IMR-90 (cell line): Measurements from ENCODE around the gene GLO1. TPM values are rescaled to one million over a fixed set of nuclear protein-coding genes. Genes with fewer than 3 reads are reported as not detected.

Experiments
- ATAC-seq: fragments of 200-7000 bp; cut with Tn5 transposase; 2 replicates; pipeline ENCODE4 v1.9.1; 2020; ENCODE audit warnings: low read depth, mild to moderate bottlenecking, moderate library complexity
- BruUV-seq: library from RNA; stranded (reverse); fragments of 400-500 nt; replicated peaks from 2 replicates; lab custom pipeline; 2021; lab: Mats Ljungman, UMichigan
- CTCF ChIA-PET: fragments of 300-600 bp; formaldehyde crosslinking; extraction: SDS; loops from one replicate; lab custom pipeline; 2021; ENCODE audit warnings: antibody characterized with exemption; lab: Yijun Ruan, JAX
- POLR2A ChIA-PET: fragments of 300-600 bp; sonication (Branson Sonifier 250); formaldehyde crosslinking; loops from one replicate; lab custom pipeline; 2022; ENCODE audit warnings: antibody characterized with exemption; ENCODE audit not compliant: unreplicated experiment; lab: Charles Lee
- DNase-seq: peaks from one replicate; pipeline ENCODE4 v3.0.0; 2013
- H2AFZ ChIP-seq: replicated peaks from 2 replicates; pipeline ENCODE3; 2013; ENCODE audit warnings: low read length, mild to moderate bottlenecking; ENCODE audit not compliant: poor library complexity
- H2AK5ac ChIP-seq: 2 replicates; pipeline ENCODE4 v1.6.1; 2013; ENCODE audit warnings: low read depth, low read length, inconsistent platforms
- H2AK9ac ChIP-seq: replicated peaks from 2 replicates; pipeline ENCODE3; 2013; ENCODE audit warnings: mild to moderate bottlenecking, low read depth, low read length, moderate library complexity; ENCODE audit not compliant: poor library complexity
- H2BK120ac ChIP-seq: 2 replicates; pipeline ENCODE4 v1.6.1; 2013; ENCODE audit warnings: low read depth, low read length, inconsistent platforms
- H2BK15ac ChIP-seq: 3 replicates; pipeline ENCODE4 v1.6.1; 2013; ENCODE audit warnings: low read depth, low read length, inconsistent platforms
- H2BK20ac ChIP-seq: 2 replicates; pipeline ENCODE4 v1.6.1; 2013; ENCODE audit warnings: low read depth, mild to moderate bottlenecking, inconsistent platforms, low read length, moderate library complexity
- H2BK5ac ChIP-seq: 2 replicates; pipeline ENCODE4 v1.6.1; 2013; ENCODE audit warnings: mild to moderate bottlenecking, low read depth, low read length, inconsistent platforms; ENCODE audit not compliant: poor library complexity, severe bottlenecking
- H3K14ac ChIP-seq: replicated peaks from 2 replicates; pipeline ENCODE4 v1.6.1; 2013; ENCODE audit warnings: low read depth, low read length, inconsistent platforms
- H3K18ac ChIP-seq: 2 replicates; pipeline ENCODE4 v1.6.1; 2013; ENCODE audit warnings: low read depth, low read length, control low read depth
- H3K23ac ChIP-seq: 2 replicates; pipeline ENCODE4 v1.6.1; 2013; ENCODE audit warnings: low read depth, low read length, inconsistent platforms
- H3K27ac ChIP-seq: 2 replicates; pipeline ENCODE4 v1.5.1; 2013; ENCODE audit warnings: mild to moderate bottlenecking, control low read depth, low read length; ENCODE audit not compliant: insufficient read depth
- H3K27me3 ChIP-seq: 2 replicates; pipeline ENCODE4 v1.6.1; 2013; ENCODE audit warnings: low read length; ENCODE audit not compliant: control insufficient read depth, insufficient read depth
- H3K36me3 ChIP-seq: 2 replicates; pipeline ENCODE4 v1.6.1; 2013; ENCODE audit warnings: low read length, mixed read lengths; ENCODE audit not compliant: control insufficient read depth, insufficient read depth
- H3K4ac ChIP-seq: 2 replicates; pipeline ENCODE4 v1.6.1; 2013; ENCODE audit warnings: low read depth, low read length, inconsistent platforms
- H3K4me1 ChIP-seq: 2 replicates; pipeline ENCODE4 v1.6.1; 2013; ENCODE audit warnings: low read length, mixed read lengths; ENCODE audit not compliant: control insufficient read depth, insufficient read depth
- H3K4me2 ChIP-seq: 2 replicates; pipeline ENCODE4 v1.6.1; 2013; ENCODE audit warnings: low read depth, mild to moderate bottlenecking, control low read depth, low read length, moderate library complexity
- H3K4me3 ChIP-seq: 2 replicates; pipeline ENCODE4 v1.5.1; 2013; ENCODE audit warnings: low read depth, mild to moderate bottlenecking, control low read depth, low read length, moderate library complexity; ENCODE audit not compliant: insufficient read depth
- H3K56ac ChIP-seq: 2 replicates; pipeline ENCODE4 v1.6.1; 2013; ENCODE audit warnings: low read length, inconsistent platforms; ENCODE audit not compliant: insufficient read depth; ENCODE audit errors: extremely low read depth
- H3K79me1 ChIP-seq, 2 experiments: 2 replicates each; pipeline ENCODE4 v1.6.1; 2013; ENCODE audit warnings: low read length in 2 of 2, inconsistent platforms in 1 of 2, low read depth in 1 of 2
- H3K9ac ChIP-seq: 2 replicates; pipeline ENCODE4 v1.6.1; 2013; ENCODE audit warnings: low read depth, low read length, control low read depth
- H3K9me1 ChIP-seq: 2 replicates; pipeline ENCODE4 v1.6.1; 2013; ENCODE audit warnings: low read length, inconsistent platforms; ENCODE audit not compliant: insufficient read depth
- H3K9me3 ChIP-seq: 2 replicates; pipeline ENCODE4 v1.6.1; 2013; ENCODE audit warnings: low read length; ENCODE audit not compliant: control insufficient read depth, insufficient read depth
- H4K20me1 ChIP-seq: 2 replicates; pipeline ENCODE4 v1.6.1; 2013; ENCODE audit warnings: low read length, inconsistent platforms; ENCODE audit not compliant: insufficient read depth
- H4K5ac ChIP-seq: 2 replicates; pipeline ENCODE4 v1.6.1; 2013; ENCODE audit warnings: mild to moderate bottlenecking, low read depth, low read length, control low read depth
- H4K8ac ChIP-seq, 2 experiments: 2 replicates each; pipeline ENCODE4 v1.6.1; 2013; ENCODE audit warnings: low read depth in 2 of 2, low read length in 2 of 2, control low read depth in 1 of 2, inconsistent platforms in 1 of 2
- H4K91ac ChIP-seq: 2 replicates; pipeline ENCODE4 v1.6.1; 2013; ENCODE audit warnings: low read depth, low read length, inconsistent platforms; ENCODE audit not compliant: insufficient read depth
- BHLHE40 ChIP-seq: fragments of 150-350 bp; IDR thresholded peaks from 2 replicates; pipeline ENCODE4 v1.6.1; 2016; ENCODE audit warnings: mild to moderate bottlenecking, low read depth, low read length
- CEBPB ChIP-seq: IDR thresholded peaks from 2 replicates; pipeline ENCODE4 v1.6.1; 2012; ENCODE audit warnings: low read depth, low read length, improper control_type of control experiment
- CHD1 ChIP-seq: IDR thresholded peaks from 2 replicates; pipeline ENCODE4 v1.6.1; 2012; ENCODE audit warnings: low read depth, low read length, improper control_type of control experiment
- ELK1 ChIP-seq: fragments of 150-350 bp; IDR thresholded peaks from 2 replicates; pipeline ENCODE4 v1.6.1; 2016; ENCODE audit warnings: low read depth, mild to moderate bottlenecking, low read length, moderate library complexity, borderline replicate concordance
- FOS ChIP-seq: fragments of 150-350 bp; IDR thresholded peaks from 2 replicates; pipeline ENCODE4 v1.6.1; 2016; ENCODE audit warnings: low read depth, low read length
- MAFK ChIP-seq: IDR thresholded peaks from 2 replicates; pipeline ENCODE4 v1.6.1; 2012; ENCODE audit warnings: low read depth, low read length, improper control_type of control experiment
- MAZ ChIP-seq: IDR thresholded peaks from 2 replicates; pipeline ENCODE4 v1.6.1; 2012; ENCODE audit warnings: low read depth, mild to moderate bottlenecking, low read length, improper control_type of control experiment, moderate library complexity, borderline replicate concordance
- MXI1 ChIP-seq: IDR thresholded peaks from 2 replicates; pipeline ENCODE4 v1.6.1; 2012; ENCODE audit warnings: low read depth, mild to moderate bottlenecking, low read length, moderate library complexity, borderline replicate concordance
- NFE2L2 ChIP-seq: fragments of 150-350 bp; IDR thresholded peaks from 2 replicates; pipeline ENCODE4 v1.6.1; 2016; ENCODE audit warnings: low read depth, mild to moderate bottlenecking, low read length
- POLR2A ChIP-seq: IDR thresholded peaks from 2 replicates; pipeline ENCODE4 v1.6.1; 2012; ENCODE audit warnings: mild to moderate bottlenecking, low read depth, low read length
- RAD21 ChIP-seq: IDR thresholded peaks from 2 replicates; pipeline ENCODE4 v1.6.1; 2012; ENCODE audit warnings: low read length, improper control_type of control experiment
- RCOR1 ChIP-seq: IDR thresholded peaks from 2 replicates; pipeline ENCODE4 v1.6.1; 2012; ENCODE audit warnings: mild to moderate bottlenecking, low read length, improper control_type of control experiment; ENCODE audit not compliant: insufficient replicate concordance
- RFX5 ChIP-seq: IDR thresholded peaks from 2 replicates; pipeline ENCODE4 v1.8.0; 2012; ENCODE audit warnings: low read depth, mild to moderate bottlenecking, low read length, moderate library complexity
- SMC3 ChIP-seq: fragments of 150-350 bp; IDR thresholded peaks from 2 replicates; pipeline ENCODE4 v1.6.1; 2016; ENCODE audit warnings: low read depth, mild to moderate bottlenecking, antibody characterized with exemption, low read length, moderate library complexity
- WGBS, 2 experiments: methylation state at CpG; one replicate each; pipeline versions ENCODE4 v1.1.5 to v1.1.7; 2013; ENCODE audit warnings: missing lambda C conversion rate in 2 of 2; ENCODE audit not compliant: insufficient read length in 1 of 2; ENCODE audit errors: extremely low coverage in 2 of 2; 5-methylcytosine and 5-hydroxymethylcytosine counted together
- dilution Hi-C: fragments of 300-500 bp; cut with HindIII; formaldehyde crosslinking; loops from one replicate; pipeline ENCODE4 v1.14.3; 2018; ENCODE audit warnings: low sequenced_read_pairs; ENCODE audit not compliant: unreplicated experiment
- in situ Hi-C: fragments of 300-500 bp; cut with MboI; formaldehyde crosslinking; loops from 3 replicates; pipeline ENCODE4 v1.14.3; 2019; ENCODE audit warnings: low sequenced_read_pairs, inconsistent platforms, mixed read lengths
- intact Hi-C: fragments of 100-400 bp; cut with micrococcal nuclease; formaldehyde crosslinking; loops from 2 replicates; pipeline ENCODE4 v1.10.0; 2022
- polyA plus RNA-seq, 3 experiments: library from polyadenylated mRNA; depleted of rRNA; stranded (reverse); fragments of >200 nt; gene quantifications; 2 replicates each; pipeline ENCODE4 v1.2.3, GENCODE V29; 2012; ENCODE audit warnings: low replicate concordance in 1 of 3
- total RNA-seq: library from RNA; depleted of rRNA; stranded (reverse); fragments of >200 nt; gene quantifications from 2 replicates; pipeline ENCODE4 v1.2.3, GENCODE V29; 2012
- TF ChIP-seq, protein P1 (sequence below): fragments of 150-350 bp; IDR thresholded peaks from 2 replicates; pipeline ENCODE4 v1.6.1; 2017; ENCODE audit warnings: mild to moderate bottlenecking, antibody characterized with exemption, low read length, low read depth
- TF ChIP-seq, protein P2 (sequence below): conservative IDR thresholded peaks from 2 replicates; pipeline ENCODE4 v1.5.1; 2012; ENCODE audit warnings: mild to moderate bottlenecking, low read depth, low read length, improper control_type of control experiment

Gene GLO1
- total and polyA plus RNA-seq, 2 of the 4 experiments (the other 2 are of a cell fraction) = 65.1 to 111 TPM

- ChIA-PET POLR2A (no interaction called here), CTCF (no interaction called here)
- Histone ChIP-seq H3K4me2 (no peak overlapping the region), H2BK20ac (no peak overlapping the region), H3K4me3 (no peak overlapping the region), H3K27ac (no peak overlapping the region), H3K9ac (no peak overlapping the region), H3K4ac (no peak overlapping the region), H4K8ac (no peak overlapping the region), H3K36me3 (no peaks in the 10 kb centered on the region), H2AK5ac (no peak overlapping the region), H2AK9ac (no peak overlapping the region), H3K79me1 (peaks cover 29% of the 10 kb centered on the region in 2 experiments), H3K56ac (no peak overlapping the region), H3K14ac (no peak overlapping the region), H2BK120ac (no peak overlapping the region), H3K23ac (no peak overlapping the region), H2AFZ (no peak overlapping the region), H3K4me1 (peaks cover 7% of the 10 kb centered on the region), H4K5ac (no peak overlapping the region), H4K20me1 (no peaks in the 10 kb centered on the region), H3K9me3 (peaks cover 3% of the 10 kb centered on the region; the same call in 1 of the 2 replicates), H2BK15ac (no peak overlapping the region), H2BK5ac (no peak overlapping the region), H3K9me1 (peaks cover 3% of the 10 kb centered on the region), H3K18ac (no peak overlapping the region), H3K27me3 (no peaks in the 10 kb centered on the region), H4K91ac (no peak overlapping the region)
- 90% methylated on average over 1 of the region's 1 CpG; no CpG with 5 or more reads in 1 of the 2 experiments for WGBS, 2 experiments
- ATAC-seq (no peak), DNase-seq (no peak)
- in situ Hi-C loops = no loop called here
- dilution Hi-C loops = no loop called here
- BruUV-seq = no TSS peak
- intact Hi-C loops = no loop called here
- TF ChIP-seq RAD21 (no peak), FOS (no peak), BHLHE40 (no peak), SMC3 (no peak), POLR2A (no peak), RFX5 (no peak), CEBPB (no peak), ELK1 (no peak), RCOR1 (no peak), NFE2L2 (no peak), CHD1 (no peak), MAFK (no peak), MXI1 (no peak), MAZ (no peak)
- TF ChIP-seq, protein P1, sequence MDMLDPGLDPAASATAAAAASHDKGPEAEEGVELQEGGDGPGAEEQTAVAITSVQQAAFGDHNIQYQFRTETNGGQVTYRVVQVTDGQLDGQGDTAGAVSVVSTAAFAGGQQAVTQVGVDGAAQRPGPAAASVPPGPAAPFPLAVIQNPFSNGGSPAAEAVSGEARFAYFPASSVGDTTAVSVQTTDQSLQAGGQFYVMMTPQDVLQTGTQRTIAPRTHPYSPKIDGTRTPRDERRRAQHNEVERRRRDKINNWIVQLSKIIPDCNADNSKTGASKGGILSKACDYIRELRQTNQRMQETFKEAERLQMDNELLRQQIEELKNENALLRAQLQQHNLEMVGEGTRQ = no peak
- TF ChIP-seq, protein P2, sequence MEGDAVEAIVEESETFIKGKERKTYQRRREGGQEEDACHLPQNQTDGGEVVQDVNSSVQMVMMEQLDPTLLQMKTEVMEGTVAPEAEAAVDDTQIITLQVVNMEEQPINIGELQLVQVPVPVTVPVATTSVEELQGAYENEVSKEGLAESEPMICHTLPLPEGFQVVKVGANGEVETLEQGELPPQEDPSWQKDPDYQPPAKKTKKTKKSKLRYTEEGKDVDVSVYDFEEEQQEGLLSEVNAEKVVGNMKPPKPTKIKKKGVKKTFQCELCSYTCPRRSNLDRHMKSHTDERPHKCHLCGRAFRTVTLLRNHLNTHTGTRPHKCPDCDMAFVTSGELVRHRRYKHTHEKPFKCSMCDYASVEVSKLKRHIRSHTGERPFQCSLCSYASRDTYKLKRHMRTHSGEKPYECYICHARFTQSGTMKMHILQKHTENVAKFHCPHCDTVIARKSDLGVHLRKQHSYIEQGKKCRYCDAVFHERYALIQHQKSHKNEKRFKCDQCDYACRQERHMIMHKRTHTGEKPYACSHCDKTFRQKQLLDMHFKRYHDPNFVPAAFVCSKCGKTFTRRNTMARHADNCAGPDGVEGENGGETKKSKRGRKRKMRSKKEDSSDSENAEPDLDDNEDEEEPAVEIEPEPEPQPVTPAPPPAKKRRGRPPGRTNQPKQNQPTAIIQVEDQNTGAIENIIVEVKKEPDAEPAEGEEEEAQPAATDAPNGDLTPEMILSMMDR = no peak
Observed at GRCh38 chr6:38636027-38636426, 66.9 kb downstream of the GLO1 start.
